ENCODE results near the gene SCAF1. TPM values are rescaled to one million over a fixed set of nuclear protein-coding genes. Genes with fewer than 3 reads are reported as not detected.

Gene SCAF1
- total RNA-seq, 2 experiments from 2014 or later, result 71.7 to 76.5 TPM

- ChIA-PET POLR2A (interaction anchor here (1.2 kb wide), 1 partner anchor 11 kb away, joined by 4 read pairs; no protein-coding TSS in a partner anchor), CTCF (interaction anchor here (0.9 to 1.3 kb wide), 2 partner anchors 9 to 12 kb away, joined by 4 read pairs; partner anchors contain the start of gene PRMT1)
Measured at GRCh38 chr19:49689133-49690078, 47.4 kb downstream of the SCAF1 start, which contains the start of gene ADM5. ADM5 (plus strand) TSS chr19:49689594; CDS start chr19:49689838, 244 bp downstream.

- CTCF ChIA-PET, result interaction anchor here (1.3 to 1.7 kb wide), 2 partner anchors 9 to 12 kb away, joined by 4 to 5 read pairs; partner anchors contain the start of gene PRMT1
- POLR2A ChIA-PET, result interaction anchor here (1.2 kb wide), 1 partner anchor 12 kb away, joined by 4 read pairs; no protein-coding TSS in a partner anchor
Measured at GRCh38 chr19:49690079-49690655, 48.2 kb downstream of the SCAF1 start.

GRCh38 chr19:49690656-49691242, 48.7 kb downstream of the SCAF1 start, which contains the start of gene CPT1C:
CPT1C (plus strand) TSS chr19:49691116; CDS start chr19:49692253, 1,137 bp downstream.
- CTCF ChIA-PET, result interaction anchor here (1.7 kb wide), 1 partner anchor 10 kb away, joined by 5 read pairs; no protein-coding TSS in a partner anchor
- POLR2A ChIA-PET, result interaction anchor here (1.2 kb wide), 1 partner anchor 13 kb away, joined by 4 read pairs; no protein-coding TSS in a partner anchor

- ChIA-PET CTCF (interaction anchor here (0.7 to 1.7 kb wide), 3 partner anchors 11 to 19 kb away, joined by 3 to 5 read pairs (median 4); no protein-coding TSS in a partner anchor), POLR2A (no interaction called here)
Measured at GRCh38 chr19:49691243-49692146, 49.5 kb downstream of the SCAF1 start.

GRCh38 chr19:49692147-49692506, 50.1 kb downstream of the SCAF1 start:
- CTCF ChIA-PET, result interaction anchor here (0.7 to 1.0 kb wide), 3 partner anchors 12 to 44 kb away, joined by 3 to 4 read pairs (median 3); no protein-coding TSS in a partner anchor
- POLR2A ChIA-PET, result no interaction called here

GRCh38 chr19:49696115-49696514, 54.1 kb downstream of the SCAF1 start:
- POLR2A ChIA-PET, result no interaction called here
- CTCF ChIA-PET, result interaction anchor here (1.7 kb wide), 1 partner anchor 15 kb away, joined by 4 read pairs; no protein-coding TSS in a partner anchor

GRCh38 chr19:49696865-49697264, 54.9 kb downstream of the SCAF1 start:
- ChIA-PET POLR2A (no interaction called here), CTCF (no interaction called here)

GRCh38 chr19:49699364-49699763, 57.4 kb downstream of the SCAF1 start:
- ChIA-PET CTCF (interaction anchor here (0.7 kb wide), 1 partner anchor 18 kb away, joined by 3 read pairs; no protein-coding TSS in a partner anchor), POLR2A (no interaction called here)

GRCh38 chr19:49700563-49700962, 58.6 kb downstream of the SCAF1 start:
- CTCF ChIA-PET, result no interaction called here
- POLR2A ChIA-PET, result no interaction called here

GRCh38 chr19:49701271-49701786, 59.3 kb downstream of the SCAF1 start:
- POLR2A ChIA-PET, result no interaction called here

GRCh38 chr19:49704888-49705642, 63.1 kb downstream of the SCAF1 start:
- CTCF ChIA-PET, result interaction anchor here (1.1 kb wide), 1 partner anchor 33 kb away, joined by 4 read pairs; no protein-coding TSS in a partner anchor
- POLR2A ChIA-PET, result no interaction called here

More at GRCh38 chr19:49701271-49701786, 59.3 kb downstream of the SCAF1 start:
- CTCF ChIA-PET, result no interaction called here

GRCh38 chr19:49705919-49706318, 63.9 kb downstream of the SCAF1 start:
- ChIA-PET CTCF (no interaction called here), POLR2A (no interaction called here)

Other genes with a start within 250 kb of the SCAF1 start
- not detected for gene PTH2, start 218.8 kb upstream of the SCAF1 start, total RNA-seq
- not detected for gene GFY, start 216.8 kb upstream of the SCAF1 start, total RNA-seq
- not detected for gene SLC17A7, start 200.7 kb upstream of the SCAF1 start, total RNA-seq
- 100 to 1,000 TPM; 152 to 154 TPM for gene PIH1D1, start 190.4 kb upstream of the SCAF1 start, total RNA-seq
- gene ALDH16A1, start 189.0 kb upstream of the SCAF1 start, total RNA-seq, result 10 to 100 TPM; 38.4 to 38.5 TPM
- 10 to 100 TPM; 52.2 to 55.1 TPM for gene FLT3LG, start 168.0 kb upstream of the SCAF1 start, total RNA-seq
- gene RPL13A, start 154.6 kb upstream of the SCAF1 start, total RNA-seq, result 1,000 to 10,000 TPM; 3,587 to 3,700 TPM
- 1,000 to 10,000 TPM; 2,789 to 2,826 TPM for gene RPS11, start 145.8 kb upstream of the SCAF1 start, total RNA-seq
- gene FCGRT, start 129.5 kb upstream of the SCAF1 start, total RNA-seq, result 10 to 100 TPM; 10.3 to 12.4 TPM
- 1 to 10 TPM; 2.6 to 2.8 TPM for gene RCN3, start 114.2 kb upstream of the SCAF1 start, total RNA-seq
- gene NOSIP, start 61.7 kb upstream of the SCAF1 start, total RNA-seq, result 10 to 100 TPM; 59.7 to 60.2 TPM
- gene PRRG2, start 60.9 kb upstream of the SCAF1 start, total RNA-seq, result 1 to 10 TPM; 1.1 to 1.4 TPM
- 10 to 100 TPM; 22.0 to 22.3 TPM for gene PRR12, start 51.0 kb upstream of the SCAF1 start, total RNA-seq
- 1 to 10 TPM; 5.0 to 5.4 TPM for gene RRAS, start 2.1 kb upstream of the SCAF1 start, total RNA-seq
- gene IRF3, start 23.6 kb downstream of the SCAF1 start, total RNA-seq, result 100 to 1,000 TPM; 120 to 122 TPM
- gene BCL2L12, start 23.7 kb downstream of the SCAF1 start, total RNA-seq, result 10 to 100 TPM; 72.3 to 73.6 TPM
- 100 to 1,000 TPM; 538 to 559 TPM for gene PRMT1, start 35.1 kb downstream of the SCAF1 start, total RNA-seq
- gene ADM5, start 47.4 kb downstream of the SCAF1 start, total RNA-seq, result 1 to 10 TPM; 7.3 TPM
- gene CPT1C, start 48.9 kb downstream of the SCAF1 start, total RNA-seq, result under 1 TPM; 0.32 to 0.61 TPM
- gene TSKS, start 121.1 kb downstream of the SCAF1 start, total RNA-seq, result under 1 TPM; 0.34 to 0.70 TPM
- gene AP2A1, start 124.8 kb downstream of the SCAF1 start, total RNA-seq, result 10 to 100 TPM; 90.3 to 91.8 TPM
- gene FUZ, start 171.1 kb downstream of the SCAF1 start, total RNA-seq, result 10 to 100 TPM; 32.6 to 33.4 TPM
- 10 to 100 TPM; 44.8 to 48.2 TPM for gene MED25, start 176.1 kb downstream of the SCAF1 start, total RNA-seq
- gene PTOV1, start 208.9 kb downstream of the SCAF1 start, total RNA-seq, result 10 to 100 TPM; 90.2 to 90.9 TPM
- gene PNKP, start 225.4 kb downstream of the SCAF1 start, total RNA-seq, result 10 to 100 TPM; 86.7 to 93.1 TPM
- 10 to 100 TPM; 31.7 TPM for gene AKT1S1, start 235.1 kb downstream of the SCAF1 start, total RNA-seq
- 10 to 100 TPM; 26.3 to 27.4 TPM for gene TBC1D17, start 235.5 kb downstream of the SCAF1 start, total RNA-seq

All from activated CD8-positive, alpha-beta memory T cell treated with anti-CD3 and anti-CD28 coated beads for 36 hours (primary cell).